Pons (tissue), 1 donor: ENCODE data around the gene ASPRV1.

Source experiments
- DNase-seq: peaks from one replicate; pipeline ENCODE4 v3.0.0-alpha.2; 2016; ENCODE audit warnings: low spot score

ASPRV1 gene

DNA sequence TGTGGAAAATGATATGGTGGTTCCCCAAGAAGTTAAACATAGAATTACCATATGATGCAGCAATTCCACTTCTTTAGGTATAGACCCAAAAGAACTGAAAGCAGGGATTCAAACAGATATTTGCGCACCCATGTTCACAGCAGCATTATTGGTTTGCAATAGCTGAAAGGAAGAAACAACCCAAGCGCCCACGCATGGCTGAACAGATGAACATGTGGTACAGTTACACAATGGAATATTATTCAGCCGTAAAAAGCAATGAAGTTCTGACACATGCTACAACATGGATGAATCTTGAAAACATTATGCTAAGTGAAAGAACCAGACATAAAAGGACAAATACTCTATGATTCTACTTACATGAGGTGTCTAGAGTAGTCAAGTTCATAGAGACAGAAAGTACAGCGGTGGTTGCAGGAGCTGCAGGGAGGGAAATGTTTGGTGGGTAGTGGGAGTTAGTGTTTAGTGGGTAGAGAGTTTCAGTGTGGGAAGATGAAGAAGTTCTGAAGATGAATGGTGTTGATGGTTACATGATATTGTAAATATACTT is 26.7 kb upstream of the ASPRV1 start:
- no peak for DNase-seq

DNA sequence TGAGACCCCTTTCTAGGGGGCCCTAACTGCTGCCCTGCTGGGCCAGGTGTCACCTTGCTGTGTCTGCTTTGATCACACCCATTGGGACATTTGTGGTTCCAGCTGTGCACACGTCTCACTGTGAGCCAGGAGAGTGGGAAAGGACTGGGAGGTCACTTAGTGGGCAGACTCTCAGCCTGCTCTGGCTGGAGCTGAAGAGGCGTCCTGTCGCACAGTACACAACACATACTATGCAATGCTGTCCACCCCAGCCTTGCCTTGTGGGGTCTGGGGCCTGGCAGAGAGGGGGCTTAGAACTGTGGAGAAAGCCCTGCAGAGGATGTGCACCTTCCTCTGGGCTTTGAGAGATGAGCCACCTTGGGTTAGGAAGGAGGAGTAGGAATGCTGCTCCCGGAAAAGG is 25.3 kb upstream of the ASPRV1 start:
- no peak for DNase-seq

DNA sequence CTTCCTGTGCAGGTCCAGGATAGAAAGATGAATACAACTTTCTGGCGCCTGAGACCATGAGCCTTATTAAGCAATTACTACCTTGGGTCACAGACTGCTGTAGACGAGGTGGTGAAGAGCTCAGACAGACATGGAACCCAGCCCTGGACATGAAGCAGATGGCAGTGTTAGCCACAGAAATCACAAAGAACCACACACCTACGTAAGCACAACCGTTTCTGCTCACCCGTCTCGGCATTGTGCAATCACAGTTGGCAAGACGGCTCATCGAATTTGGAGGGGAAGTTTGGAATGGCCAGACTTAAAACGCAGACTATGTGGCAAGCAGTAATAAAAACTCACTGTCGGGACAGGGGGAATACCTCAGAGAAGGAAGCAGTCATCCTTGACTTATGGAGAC is 24.3 kb upstream of the ASPRV1 start:
- peak; percentile 75 for DNase-seq

DNA sequence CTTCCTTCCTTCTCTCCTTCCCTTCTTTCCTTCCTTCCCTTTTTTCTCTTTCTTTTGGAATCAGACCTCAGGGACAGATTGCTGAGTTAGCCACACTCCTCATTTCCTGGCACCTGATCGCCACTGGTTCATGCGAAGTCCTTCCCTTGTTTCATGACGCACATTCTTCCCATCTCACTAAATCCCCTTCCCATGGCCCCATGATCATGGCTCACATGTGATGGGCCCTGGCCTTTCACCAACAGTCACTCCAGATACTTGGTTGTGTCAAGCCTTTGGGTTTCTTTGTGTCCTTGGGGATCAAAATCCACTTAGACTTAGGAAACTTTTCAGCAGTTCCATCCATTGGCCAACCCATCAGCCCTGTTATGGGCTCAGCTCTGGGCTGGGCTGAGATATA is 23.8 kb upstream of the ASPRV1 start:
- DNase-seq, result no peak

DNA sequence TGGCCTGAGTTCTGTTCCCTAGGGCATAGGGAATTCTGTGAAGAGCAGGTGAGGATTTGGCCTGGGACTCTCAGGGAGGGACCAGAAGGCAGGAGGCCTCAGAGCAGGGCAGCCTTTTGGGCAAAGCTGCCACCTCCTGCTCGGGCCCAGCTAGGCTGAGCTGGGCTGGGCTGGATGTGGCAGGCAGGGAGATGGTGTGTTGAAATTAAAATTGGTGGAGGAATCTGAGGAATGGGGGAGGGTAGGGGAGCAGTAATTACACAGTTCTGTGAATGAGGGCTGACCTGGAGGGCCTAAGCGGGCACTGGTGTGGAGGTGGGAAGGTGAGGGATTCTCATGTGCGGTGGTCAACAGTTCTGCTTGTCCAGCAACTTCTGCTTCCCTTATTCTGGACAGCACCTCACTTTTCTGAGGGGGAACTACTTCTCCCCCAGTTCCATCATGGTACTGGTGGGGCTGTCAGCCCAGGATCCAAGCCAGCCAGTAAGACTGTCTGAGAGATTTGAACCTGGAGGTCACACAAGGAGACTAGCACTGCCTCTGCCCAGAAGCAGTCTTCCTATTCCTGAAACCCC is 22.0 kb upstream of the ASPRV1 start:
- DNase-seq, result no peak

DNA sequence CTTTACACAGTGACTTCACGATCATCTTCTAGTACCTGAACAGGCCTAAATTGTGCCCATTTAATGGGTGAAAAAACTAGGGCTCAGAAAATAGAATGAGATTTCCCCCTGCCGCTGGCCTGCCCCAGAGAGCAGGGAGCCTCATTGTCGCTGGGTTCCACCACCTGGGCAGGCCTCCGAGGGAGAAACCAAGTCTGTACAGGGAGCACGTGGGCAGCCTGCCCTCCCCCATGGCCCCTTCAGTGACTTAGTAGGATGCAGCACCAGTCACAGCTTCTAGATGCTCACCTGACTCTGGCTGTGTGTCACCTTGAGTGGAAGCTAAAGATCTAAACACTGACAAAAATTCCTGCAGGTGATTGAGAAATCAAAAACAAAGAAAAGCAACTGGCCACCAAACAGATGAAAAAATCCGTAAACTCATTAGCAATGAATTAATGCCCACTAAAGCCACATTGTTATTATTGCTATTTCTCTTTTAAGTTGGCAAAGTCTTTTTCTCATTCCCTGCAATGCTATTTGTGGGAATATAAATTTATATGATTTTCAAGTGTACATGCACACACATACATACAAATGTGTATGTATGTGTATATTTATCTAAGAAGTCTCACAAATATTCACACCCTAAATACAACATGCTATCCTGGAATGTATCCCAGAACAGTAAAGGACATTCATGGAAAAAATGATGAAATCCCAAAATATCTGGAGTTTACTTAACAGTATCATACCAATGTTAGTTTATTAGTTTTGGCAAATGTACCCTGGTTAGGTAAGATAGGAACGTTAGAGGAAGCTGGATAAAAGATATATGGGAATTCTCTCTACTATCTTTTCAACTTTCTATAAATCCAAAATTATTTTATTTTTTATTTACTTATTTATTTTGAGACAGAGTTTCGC is 18.7 kb upstream of the ASPRV1 start:
- no peak for DNase-seq

DNA sequence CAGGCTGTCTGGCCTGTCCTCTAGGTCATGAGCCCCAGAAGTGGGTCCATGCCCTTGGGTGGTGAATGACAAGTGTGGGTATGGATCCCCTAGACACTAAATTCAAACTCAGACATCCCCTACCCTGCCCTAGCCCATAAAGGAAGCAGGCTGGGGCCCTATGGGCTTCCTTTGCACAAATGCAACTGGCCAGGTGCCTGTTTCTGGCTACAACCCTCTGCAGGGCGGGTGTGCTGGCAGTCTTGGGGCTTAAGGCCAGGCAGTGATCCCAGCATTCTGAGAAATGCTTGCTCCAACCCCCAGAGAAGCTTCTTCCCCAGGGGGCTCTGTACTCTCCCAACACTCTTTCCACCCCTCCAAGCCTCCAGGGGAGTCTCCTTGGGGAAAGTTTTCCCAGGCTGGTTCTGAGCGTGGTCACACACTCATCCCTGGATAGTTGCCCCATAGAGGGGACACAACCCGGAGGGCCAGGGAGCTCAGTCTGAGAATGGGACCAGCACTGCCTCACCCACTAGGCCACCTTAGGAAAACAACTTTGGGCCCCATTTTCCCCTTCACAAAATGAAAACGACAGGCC is 16.6 kb upstream of the ASPRV1 start:
- DNase-seq, result no peak

DNA sequence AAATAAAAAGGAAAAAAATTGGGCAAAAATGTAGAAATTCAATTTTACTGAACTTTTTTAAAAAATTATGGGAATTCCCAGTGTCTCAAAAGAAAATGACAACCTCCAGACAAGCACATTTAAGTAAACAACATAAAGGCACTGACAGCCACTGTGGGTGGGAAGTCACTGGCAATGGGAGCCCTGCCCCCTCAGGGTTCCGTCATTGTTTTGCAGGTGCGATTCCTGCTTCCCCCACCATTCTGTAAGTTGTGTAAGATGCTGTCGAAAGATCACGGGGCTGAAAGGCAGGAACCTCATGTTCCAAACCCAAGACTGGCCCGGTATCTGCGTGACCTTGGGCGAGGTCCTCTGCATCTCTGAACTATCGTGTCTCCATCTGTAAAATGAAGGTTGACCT is 15.8 kb upstream of the ASPRV1 start:
- DNase-seq, result no peak

DNA sequence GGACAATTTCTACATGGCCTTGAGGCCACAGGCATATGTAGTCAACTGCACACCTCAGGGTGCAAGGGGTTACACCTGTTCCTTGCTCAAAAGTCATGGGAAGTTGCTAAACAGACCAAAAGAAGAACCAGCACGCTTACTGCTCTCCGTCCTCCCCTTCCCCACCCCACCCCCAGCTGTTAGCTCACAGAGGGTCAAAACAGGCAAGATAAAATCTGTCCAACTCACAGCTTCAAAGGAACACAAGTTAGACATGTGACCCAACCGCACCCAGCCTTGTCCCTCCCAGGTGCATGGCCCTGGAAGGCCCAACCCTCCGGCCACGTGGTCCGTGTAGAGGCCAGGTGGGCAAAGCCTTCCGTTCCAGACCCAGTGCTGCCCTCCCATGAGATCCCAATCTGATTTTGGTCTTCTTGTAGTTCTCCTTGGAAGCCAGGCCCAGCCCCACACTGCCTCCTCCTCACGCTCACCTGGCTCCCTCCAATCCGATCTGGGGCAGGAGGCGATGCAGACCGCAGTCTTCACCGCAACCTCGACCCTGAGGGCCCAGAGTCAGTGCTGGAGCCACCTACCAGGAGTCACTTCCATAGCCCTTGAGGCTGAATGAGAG is 14.5 kb upstream of the ASPRV1 start:
- no peak for DNase-seq

DNA sequence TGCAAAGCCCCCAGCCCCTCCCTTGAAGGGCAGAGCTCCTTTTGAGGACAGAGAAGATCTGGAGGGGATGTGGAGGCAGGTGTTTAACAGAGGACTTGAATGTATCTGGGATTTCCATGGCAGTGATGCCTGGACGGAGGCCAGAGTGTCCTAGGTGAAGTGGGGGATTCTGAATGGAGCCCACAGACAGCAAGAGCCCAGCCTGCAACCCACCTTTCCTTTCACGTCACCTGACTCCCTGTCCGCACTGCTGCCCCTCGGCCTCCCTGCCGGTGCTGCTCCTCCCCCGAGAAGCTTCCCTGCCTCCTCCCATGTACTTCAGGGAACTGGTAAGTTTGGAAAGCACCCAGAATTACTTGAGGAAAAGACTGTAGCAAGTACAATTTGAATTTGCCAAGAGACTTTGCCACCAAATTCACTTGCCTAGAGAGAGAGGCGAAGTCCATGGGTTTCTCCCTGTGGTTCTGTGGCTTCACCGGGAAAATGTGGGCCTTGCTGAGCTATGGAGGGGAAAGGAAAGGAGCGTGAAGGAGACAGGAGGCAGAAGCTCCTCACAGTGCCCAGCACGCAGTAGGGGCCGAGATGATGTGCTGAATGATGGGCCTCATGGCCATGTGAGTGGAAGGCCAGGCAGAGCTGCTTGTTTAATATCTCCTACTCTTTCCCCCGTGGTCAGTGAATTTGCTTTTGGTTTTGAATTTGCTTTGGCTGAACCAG is 13.9 kb upstream of the ASPRV1 start:
- DNase-seq, result no peak

DNA sequence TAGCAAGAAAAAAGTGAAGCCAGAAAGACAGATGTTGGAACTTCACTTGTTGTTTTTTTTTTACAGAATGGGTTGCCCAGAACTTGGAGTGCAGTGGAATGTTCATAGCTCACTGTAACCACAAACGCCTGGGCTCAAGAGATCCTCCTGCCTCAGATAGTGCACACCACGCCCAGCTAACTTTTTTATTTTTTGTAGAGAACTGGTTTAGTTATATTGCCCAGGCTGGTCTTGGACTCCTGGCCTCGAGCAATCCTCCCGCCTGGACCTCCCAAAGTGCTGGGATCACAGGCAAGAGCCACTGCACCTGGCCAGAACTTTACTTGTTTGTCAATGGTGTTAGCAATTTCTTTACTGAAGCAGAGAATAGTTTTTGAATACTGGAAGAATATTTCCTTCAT is 11.9 kb upstream of the ASPRV1 start:
- no peak for DNase-seq

DNA sequence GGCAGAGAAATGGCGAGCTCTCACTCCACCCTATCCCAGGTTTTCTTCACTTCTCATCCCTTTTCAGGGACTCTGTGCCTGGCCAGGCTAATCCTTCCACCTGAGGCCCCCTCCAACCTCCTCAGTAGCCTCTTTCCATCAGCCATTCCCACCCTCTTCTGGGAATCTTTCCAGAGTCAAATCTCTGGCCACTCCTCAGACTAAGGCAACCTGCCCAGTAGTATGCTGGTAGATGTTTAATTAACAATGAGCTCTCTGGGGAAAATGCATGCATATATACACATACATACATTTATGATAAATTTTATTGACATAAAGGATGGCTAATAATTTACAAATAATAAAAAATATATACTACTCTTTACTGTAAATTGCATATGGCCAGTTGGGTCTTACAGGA is 11.4 kb upstream of the ASPRV1 start:
- no peak for DNase-seq

DNA sequence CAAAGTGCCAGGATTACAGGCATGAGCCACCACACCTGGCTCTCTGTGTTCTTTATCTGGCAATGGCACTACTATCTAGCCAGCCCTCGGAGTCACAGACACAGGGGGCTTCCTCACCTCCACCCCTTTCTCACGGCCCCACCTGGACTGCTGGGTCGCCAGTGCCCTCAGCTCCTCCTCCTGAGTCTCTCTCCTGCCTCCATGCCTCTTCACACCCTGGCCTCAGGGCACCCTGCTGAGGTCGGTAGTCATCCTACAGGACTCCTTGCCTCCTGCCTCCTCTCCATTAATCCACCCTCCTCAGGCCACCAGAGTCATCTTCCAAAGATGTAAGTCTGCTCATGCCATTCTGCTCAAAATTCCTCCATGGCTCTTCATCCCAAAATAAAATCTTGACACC is 8.6 kb upstream of the ASPRV1 start:
- DNase-seq, result no peak

DNA sequence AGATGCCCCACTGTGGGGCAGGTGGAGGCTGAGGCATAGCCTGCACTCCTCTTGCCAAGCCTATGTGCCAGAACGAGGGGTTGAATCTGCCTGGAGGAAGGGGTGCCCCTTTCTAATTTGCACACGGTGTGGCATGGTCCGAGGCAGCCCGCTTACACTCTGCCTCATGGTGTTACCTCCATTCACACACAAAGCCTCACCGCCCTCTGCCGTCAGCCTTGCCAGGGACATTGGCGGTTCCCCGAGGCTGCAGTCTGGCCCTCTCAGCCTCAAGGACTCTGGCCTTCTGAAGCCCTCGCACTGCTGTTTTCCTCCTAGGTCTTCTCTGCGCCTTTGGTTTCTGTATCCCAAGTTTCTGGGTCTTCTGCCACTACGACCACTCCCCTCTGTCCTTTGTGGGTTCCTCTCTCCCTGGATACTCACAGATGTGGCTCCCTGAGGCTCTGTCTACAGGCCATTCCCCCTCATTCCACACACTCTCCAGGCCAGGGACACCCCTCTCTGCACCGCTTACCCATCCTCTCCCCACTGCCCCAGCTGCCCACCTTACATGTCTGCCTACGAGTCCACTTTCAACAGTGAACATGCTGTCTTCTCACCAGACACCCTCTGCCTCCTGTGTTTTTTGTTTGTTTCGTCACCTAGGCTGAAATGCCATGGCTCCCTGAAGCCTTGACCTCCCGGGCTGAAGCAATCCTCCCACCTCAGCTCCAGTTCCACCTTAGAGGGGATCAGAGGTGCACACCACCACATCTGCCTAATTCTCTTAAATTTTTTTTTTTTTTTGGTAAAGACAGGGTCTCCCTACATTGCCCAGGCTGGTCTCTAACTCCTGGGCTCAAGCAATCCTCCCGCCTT is 7.9 kb upstream of the ASPRV1 start:
- DNase-seq, result no peak

DNA sequence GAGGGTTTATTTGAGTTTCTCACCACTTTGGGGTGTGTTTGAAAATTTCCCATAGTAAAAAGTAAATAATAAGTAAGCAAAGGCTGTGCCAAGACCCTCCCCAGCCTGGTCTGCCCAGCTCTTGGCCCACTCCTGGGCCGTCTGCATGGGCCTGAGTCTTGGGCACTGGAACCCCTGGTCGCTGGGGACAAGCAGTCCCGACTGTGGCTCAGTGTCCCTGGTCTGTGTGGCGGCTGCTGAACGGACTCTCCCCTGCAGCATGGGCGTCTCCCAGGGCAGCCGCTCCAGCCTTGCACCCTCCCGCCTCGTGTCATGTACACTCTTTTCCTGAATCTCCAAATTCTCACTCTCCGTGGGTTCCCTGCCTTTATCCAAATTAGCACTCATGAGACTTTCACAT is 7.2 kb upstream of the ASPRV1 start:
- no peak for DNase-seq

DNA sequence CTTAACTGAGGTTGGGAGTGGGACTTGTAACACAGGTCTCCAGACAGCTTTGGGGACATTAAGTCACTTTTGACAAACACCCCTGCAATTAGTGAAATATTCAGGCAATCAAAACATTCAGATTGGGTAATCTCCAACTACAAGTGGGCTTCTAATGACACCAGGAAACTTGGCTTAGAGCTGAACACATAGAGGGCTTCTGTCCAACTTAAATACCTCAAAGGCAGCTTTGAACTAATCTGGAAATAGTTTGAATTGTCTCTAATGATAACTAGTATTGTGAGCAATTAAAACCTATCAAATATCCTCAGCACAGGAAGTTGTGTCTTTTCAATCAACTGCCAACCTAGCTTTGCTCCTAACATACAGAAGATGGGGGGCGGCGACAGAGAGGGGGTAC is 5.1 kb upstream of the ASPRV1 start:
- no peak for DNase-seq

DNA sequence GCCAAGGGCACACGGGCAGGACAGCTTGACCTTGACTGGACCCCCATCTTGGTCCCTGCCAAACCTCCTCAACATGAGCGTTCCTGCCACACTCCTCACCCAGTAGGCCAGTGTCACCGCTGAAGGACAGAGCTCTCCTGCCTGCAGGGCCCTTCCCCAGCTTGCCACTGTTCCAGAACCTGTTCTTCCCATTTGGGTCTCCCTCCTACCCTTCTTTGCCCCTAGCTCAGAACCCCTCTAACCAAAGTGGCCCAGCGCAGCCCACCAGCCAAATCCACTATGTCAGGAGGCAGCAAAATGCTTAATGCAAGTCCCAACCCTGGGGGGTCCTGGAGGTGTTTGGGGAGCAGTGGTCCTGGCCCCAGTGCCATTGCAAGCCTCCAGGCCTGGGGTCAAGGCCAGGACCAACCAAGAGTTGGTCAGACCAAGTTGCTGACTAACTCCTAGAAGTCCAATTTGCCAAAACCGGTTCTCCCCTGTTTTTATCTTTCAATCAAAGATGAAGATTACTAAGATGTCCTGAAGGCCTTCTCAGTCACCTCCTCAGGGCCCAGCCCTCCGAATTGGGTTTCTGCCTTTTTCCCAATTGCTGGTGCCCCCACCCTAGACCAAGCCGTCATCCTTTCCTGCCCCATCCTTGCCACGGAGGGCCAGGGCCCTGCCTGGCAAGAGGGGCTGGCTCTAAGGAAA is 4.5 kb upstream of the ASPRV1 start:
- DNase-seq, result no peak

DNA sequence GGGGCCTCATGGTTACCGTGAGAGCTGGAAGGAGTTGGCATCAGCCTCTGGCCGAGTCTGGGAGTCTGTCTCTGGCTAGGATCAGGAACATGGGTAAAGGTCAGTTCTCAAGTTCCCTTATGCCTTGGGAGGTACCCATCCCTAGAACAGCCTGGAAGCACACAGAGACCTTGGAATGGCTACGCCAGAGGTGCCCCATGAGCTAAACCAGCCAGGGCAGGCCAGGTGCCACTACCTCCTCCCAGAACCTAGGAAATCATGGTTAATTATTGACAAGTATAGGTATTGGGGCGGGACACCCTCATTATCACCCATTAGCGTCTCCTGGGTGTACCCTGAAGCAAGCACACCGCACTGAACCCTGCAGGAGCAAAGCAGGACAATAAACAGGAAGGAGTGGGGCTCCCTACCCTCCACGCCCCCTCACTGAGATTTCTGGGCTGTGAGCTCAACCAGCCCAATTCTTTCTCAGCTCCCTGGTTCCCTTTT is 3.0 kb upstream of the ASPRV1 start:
- DNase-seq, result no peak

DNA sequence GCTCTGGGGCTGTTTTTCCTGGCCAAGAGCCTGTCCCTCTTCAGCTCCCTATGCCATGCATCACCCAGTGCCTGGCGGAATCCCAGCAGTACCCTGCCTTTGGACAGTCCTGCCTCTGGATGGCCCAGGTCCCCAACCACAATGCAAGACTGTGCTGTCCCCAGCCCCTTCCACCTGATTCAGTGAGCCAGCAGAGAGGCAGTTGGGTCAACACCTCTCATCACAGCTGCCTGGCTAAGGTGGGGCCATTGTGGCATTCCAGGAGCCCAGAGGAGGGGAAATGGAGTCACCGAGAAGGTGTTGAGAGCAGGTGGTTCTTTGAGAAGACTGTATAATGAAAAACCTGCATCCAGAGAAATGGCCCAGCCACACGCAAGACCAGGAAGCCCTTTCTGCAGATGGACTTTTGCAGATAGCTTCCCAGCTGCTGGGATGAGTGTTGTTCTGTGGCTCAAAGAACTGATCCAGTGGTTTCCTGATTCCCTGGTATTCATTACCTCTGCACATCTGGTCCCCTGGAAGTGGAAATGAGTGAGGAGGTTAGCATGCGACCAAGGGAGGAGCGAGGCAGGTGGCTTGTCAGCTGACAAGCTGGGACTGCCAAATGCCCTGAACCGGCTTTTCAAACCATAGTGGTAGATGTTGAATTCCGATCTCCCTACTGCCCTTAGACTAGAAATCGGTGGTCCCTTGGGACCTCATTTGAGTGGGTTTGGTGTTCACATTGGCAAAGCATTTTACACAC is 1.7 kb upstream of the ASPRV1 start:
- DNase-seq, result no peak

DNA sequence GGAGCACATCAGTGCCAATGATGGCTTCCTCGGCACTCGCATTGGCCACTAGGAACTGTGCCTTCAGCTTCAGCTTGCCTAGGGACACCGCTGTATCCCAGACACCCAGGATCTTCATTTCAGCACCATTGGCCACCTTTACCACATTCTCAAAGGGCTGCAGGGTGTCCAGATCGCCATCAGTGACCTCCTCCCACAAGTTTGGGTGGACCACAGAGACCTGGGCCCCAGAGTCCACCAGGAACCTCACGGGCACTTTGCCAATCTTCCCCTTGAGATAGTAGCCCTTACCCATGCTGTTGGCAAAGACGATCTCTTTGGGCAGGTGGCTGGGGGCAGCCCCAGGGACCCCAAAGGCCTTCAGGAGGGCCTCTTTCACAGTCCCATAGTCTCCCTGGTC is 610 bp downstream of the ASPRV1 start:
- no peak for DNase-seq
